Uterus (tissue), 2 donors: Measurements from ENCODE around the gene RNF141.

Experiments used
- CTCF ChIP-seq, 4 experiments: fragments of 200-600 bp in 2 of 4; fragments of 450-650 bp in 2 of 4; sonication (generic) in 2 of 4; IDR thresholded peaks; one replicate each; pipeline ENCODE4 v1.5.1; 2016 to 2019; ENCODE audit warnings: antibody characterized with exemption in 4 of 4, mild to moderate bottlenecking in 2 of 4, moderate library complexity in 1 of 4
- POLR2A ChIP-seq, 2 donors: fragments of 450-650 bp; IDR thresholded peaks; one replicate each; pipeline ENCODE4 v1.6.1; 2016; ENCODE audit warnings: antibody characterized with exemption in 2 of 2, mild to moderate bottlenecking in 1 of 2, moderate library complexity in 1 of 2

- TF ChIP-seq CTCF (IDR thresholded peaks at IDR 0.05) (no peak), POLR2A (IDR thresholded peaks at IDR 0.05) (no peak)
Observed at GRCh38 chr11:10496296-10496936, 44.6 kb downstream of the RNF141 start.
